Gastrocnemius medialis (tissue), 4 donors: Measurements from ENCODE around the gene AFAP1. TPM values are rescaled to one million over a fixed set of nuclear protein-coding genes. Genes with fewer than 3 reads are reported as not detected.

Experiments used
- ATAC-seq, 2 donors: fragments of 150-250 bp; one replicate each; pipeline ENCODE4 v1.9.1; 2016
- DNase-seq, 2 donors: peaks; one replicate each; pipeline ENCODE4 v3.0.0-alpha.2; 2019
- H3K27ac ChIP-seq, 4 donors: fragments of 200-600 bp; sonication (generic); 1 replicate in 1 of 4; 2 replicates in 3 of 4; pipeline ENCODE4 v1.5.1; 2016 to 2018; ENCODE audit warnings: mild to moderate bottlenecking in 2 of 4, moderate library complexity in 1 of 4
- H3K27me3 ChIP-seq, 3 donors: fragments of 200-600 bp; sonication (generic) in 2 of 3; 1 replicate in 1 of 3; 2 replicates in 2 of 3; pipeline versions ENCODE4 v1.5.1 to v1.6.0; 2016 to 2019; ENCODE audit warnings: mild to moderate bottlenecking in 1 of 3, moderate library complexity in 1 of 3
- H3K36me3 ChIP-seq, 2 donors: fragments of 200-600 bp; sonication (generic) in 1 of 2; one replicate each; pipeline ENCODE4 v1.5.1; 2017 to 2018
- H3K4me1 ChIP-seq, 2 donors: fragments of 200-600 bp; sonication (generic) in 1 of 2; one replicate each; pipeline ENCODE4 v1.5.1; 2016 to 2017; ENCODE audit warnings: mild to moderate bottlenecking in 2 of 2
- H3K4me3 ChIP-seq, 4 donors: fragments of 200-600 bp; sonication (generic) in 3 of 4; 1 replicate in 1 of 4; 2 replicates in 3 of 4; pipeline ENCODE4 v1.5.1; 2016 to 2019; ENCODE audit warnings: mild to moderate bottlenecking in 2 of 4
- H3K9me3 ChIP-seq, 3 donors: fragments of 200-600 bp; sonication (generic) in 2 of 3; 1 replicate in 1 of 3; 2 replicates in 2 of 3; pipeline ENCODE4 v1.5.1; 2016 to 2019
- POLR2A ChIP-seq, 2 donors: fragments of 450-650 bp; IDR thresholded peaks; one replicate each; pipeline ENCODE4 v1.6.1; 2017; ENCODE audit warnings: antibody characterized with exemption in 2 of 2, mild to moderate bottlenecking in 2 of 2, moderate library complexity in 2 of 2
- in situ Hi-C, 4 donors: fragments of 200-750 bp; cut with MboI; loops; one replicate each; pipeline versions ENCODE4 v1.15.0 to v1.8.0; 2017; ENCODE audit warnings: low sequenced_read_pairs in 4 of 4
- intact Hi-C: fragments of 100-400 bp; cut with DNase I; formaldehyde crosslinking; loops from one replicate; pipeline ENCODE4 v1.15.1; 2023; ENCODE audit warnings: low total_unique reads
- total RNA-seq, 4 donors: library from RNA; depleted of rRNA; stranded (reverse); fragments of >200 nt; gene quantifications; one replicate each; pipeline versions ENCODE4 v1.1.0 to v1.2.3, GENCODE V29; 2016
- TF ChIP-seq, protein P1 (sequence below), 5 experiments: fragments of 450-650 bp in 3 of 5; fragments of 200-600 bp in 2 of 5; sonication (generic) in 2 of 5; IDR thresholded peaks in 4 of 5; conservative IDR thresholded peaks in 1 of 5; 1 replicate in 4 of 5; 2 replicates in 1 of 5; pipeline ENCODE4 v1.5.1; 2016 to 2019; ENCODE audit warnings: antibody characterized with exemption in 5 of 5, mild to moderate bottlenecking in 3 of 5, moderate library complexity in 3 of 5

AFAP1 gene
- total RNA-seq, 4 donors from 2014 or later: 1.5 to 8.6 (median 3.5) TPM

DNA sequence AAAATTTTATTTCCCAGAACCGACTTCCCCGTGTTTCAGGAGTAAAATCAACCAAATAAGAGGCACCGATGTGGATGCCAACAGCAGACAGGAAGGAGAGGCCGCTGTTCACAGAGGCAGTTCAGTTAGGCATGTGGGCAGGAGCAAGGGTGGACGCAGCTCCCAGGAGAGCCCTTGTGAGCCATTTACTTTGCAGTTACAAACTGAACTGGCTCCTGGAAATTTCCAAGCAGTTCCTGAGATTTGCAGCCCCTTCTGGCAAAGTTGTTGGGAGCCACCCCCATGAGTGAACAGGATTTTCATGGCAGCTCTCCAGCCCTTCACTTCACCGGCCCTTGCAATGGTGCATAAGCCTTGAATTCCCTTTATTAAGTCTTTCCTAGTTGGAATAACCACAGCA, 189.1 kb downstream of the AFAP1 start:
- Histone ChIP-seq H3K27ac (no peak overlapping the region), H3K36me3 (no peaks in the 10 kb centered on the region), H3K9me3 (no peaks in the 10 kb centered on the region), H3K4me3 (no peak overlapping the region), H3K4me1 (no peaks in the 10 kb centered on the region), H3K27me3 (peaks cover 0 to 4% (median 0%) of the 10 kb centered on the region in 3 donors)
- DNase-seq (no peak), ATAC-seq (no peak)
- in situ Hi-C loops: no loop called here
- intact Hi-C loops: no loop called here
- TF ChIP-seq POLR2A (IDR thresholded peaks at IDR 0.05): no peak
- TF ChIP-seq, protein P1, sequence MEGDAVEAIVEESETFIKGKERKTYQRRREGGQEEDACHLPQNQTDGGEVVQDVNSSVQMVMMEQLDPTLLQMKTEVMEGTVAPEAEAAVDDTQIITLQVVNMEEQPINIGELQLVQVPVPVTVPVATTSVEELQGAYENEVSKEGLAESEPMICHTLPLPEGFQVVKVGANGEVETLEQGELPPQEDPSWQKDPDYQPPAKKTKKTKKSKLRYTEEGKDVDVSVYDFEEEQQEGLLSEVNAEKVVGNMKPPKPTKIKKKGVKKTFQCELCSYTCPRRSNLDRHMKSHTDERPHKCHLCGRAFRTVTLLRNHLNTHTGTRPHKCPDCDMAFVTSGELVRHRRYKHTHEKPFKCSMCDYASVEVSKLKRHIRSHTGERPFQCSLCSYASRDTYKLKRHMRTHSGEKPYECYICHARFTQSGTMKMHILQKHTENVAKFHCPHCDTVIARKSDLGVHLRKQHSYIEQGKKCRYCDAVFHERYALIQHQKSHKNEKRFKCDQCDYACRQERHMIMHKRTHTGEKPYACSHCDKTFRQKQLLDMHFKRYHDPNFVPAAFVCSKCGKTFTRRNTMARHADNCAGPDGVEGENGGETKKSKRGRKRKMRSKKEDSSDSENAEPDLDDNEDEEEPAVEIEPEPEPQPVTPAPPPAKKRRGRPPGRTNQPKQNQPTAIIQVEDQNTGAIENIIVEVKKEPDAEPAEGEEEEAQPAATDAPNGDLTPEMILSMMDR (IDR thresholded peaks at IDR 0.05 in 4 of 5, conservative IDR thresholded peaks at IDR 0.05 in 1 of 5): no peak

DNA sequence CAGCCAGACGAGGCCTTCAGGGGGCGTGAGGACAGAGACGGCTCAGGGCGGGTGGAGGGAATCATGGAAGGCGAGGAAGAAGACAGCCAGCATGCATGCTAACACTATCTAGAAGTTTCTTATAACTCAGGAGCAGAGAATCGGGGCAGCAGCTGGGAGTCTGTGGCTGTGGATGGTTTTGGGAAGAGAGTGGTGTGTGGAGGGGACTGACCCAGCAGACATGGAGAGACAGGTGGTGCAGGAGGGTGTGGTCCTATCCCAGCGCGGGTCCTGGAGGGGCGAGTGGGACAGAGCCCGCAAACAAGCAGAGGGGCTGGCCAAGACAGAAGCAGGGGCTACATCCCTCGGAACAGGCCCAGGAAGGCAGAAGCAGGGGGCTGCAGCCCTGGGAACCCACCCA, 192.1 kb downstream of the AFAP1 start:
- intact Hi-C loops: no loop called here
- Histone ChIP-seq H3K36me3 (no peaks in the 10 kb centered on the region), H3K27ac (no peak overlapping the region), H3K9me3 (no peaks in the 10 kb centered on the region), H3K27me3 (peaks cover 0 to 4% (median 0%) of the 10 kb centered on the region in 3 donors), H3K4me3 (no peak overlapping the region), H3K4me1 (no peaks in the 10 kb centered on the region)
- no peak for ATAC-seq
- TF ChIP-seq POLR2A (IDR thresholded peaks at IDR 0.05): no peak
- TF ChIP-seq, protein P1 (IDR thresholded peaks at IDR 0.05 in 4 of 5, conservative IDR thresholded peaks at IDR 0.05 in 1 of 5): no peak
- in situ Hi-C loops: no loop called here
- no peak for DNase-seq

DNA sequence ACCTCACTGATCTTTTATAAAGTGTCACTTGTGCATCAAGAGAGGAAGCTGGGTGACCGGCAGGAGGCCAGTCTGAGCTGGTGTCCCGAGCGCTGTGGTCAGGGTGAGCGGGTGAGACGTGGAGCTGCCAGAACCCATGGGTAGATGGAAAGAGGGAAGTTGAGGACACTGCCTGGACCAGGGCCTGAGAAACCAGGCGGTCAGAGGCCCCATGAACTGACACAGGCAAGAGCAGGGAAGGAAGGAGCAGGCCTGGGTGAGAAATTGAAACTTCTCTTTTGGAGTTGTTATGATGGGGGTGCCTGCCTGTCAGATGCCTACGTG, 192.6 kb downstream of the AFAP1 start:
- intact Hi-C loops (no loop called here), in situ Hi-C loops (no loop called here)
- no peak overlapping the region for H3K27ac ChIP-seq
- ATAC-seq: no peak
- H3K9me3 ChIP-seq: no peaks in the 10 kb centered on the region
- peak in 1 of 2 donors; percentile 29 for DNase-seq
- no peaks in the 10 kb centered on the region for H3K4me1 ChIP-seq
- peaks cover 0 to 4% (median 0%) of the 10 kb centered on the region in 3 donors for H3K27me3 ChIP-seq
- H3K36me3 ChIP-seq: no peaks in the 10 kb centered on the region
- no peak overlapping the region for H3K4me3 ChIP-seq
- TF ChIP-seq POLR2A (IDR thresholded peaks at IDR 0.05): no peak
- TF ChIP-seq, protein P1 (IDR thresholded peaks at IDR 0.05 in 4 of 5, conservative IDR thresholded peaks at IDR 0.05 in 1 of 5): no peak

DNA sequence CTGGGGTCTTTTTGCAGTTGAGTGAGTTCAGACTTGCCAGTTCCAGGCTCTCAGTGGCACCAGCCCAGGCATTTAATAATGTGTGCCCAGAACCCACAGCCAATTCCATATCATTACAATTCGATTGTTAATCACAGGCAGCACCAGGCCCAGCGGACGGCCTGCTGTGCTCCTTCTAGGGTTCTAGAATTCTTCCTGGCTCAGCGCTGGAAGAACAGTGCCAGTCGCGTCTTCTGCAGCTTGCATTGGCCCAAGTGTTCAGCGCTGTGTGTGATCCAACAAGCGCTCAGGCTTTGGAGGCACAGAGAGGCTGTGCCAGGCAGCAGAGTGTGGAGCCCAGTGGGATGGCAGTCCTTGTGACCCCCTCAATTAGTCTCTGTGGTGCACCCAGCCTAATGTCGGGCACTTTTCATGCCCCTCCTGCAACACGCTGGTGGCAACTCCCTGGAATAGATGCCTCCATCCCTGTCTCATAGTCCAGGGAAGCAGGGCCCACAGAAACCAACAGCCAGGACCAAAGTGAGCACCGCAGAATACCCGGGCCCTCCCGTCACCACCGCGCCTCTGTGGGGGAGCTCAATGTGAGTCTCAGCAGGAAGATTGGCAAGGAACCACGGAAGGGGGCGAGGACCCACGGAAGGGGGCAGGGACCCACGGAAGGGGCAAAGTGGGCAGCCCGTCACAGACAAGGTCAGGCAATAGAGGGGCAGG, 193.2 kb downstream of the AFAP1 start:
- intact Hi-C loops: no loop called here
- no peaks in the 10 kb centered on the region for H3K9me3 ChIP-seq
- H3K36me3 ChIP-seq: no peaks in the 10 kb centered on the region
- DNase-seq (no peak), ATAC-seq (no peak)
- H3K4me1 ChIP-seq: no peaks in the 10 kb centered on the region
- H3K27ac ChIP-seq: no peak overlapping the region
- H3K27me3 ChIP-seq: peaks cover 0 to 4% (median 0%) of the 10 kb centered on the region in 3 donors
- TF ChIP-seq, protein P1 (IDR thresholded peaks at IDR 0.05 in 4 of 5, conservative IDR thresholded peaks at IDR 0.05 in 1 of 5): no peak
- no peak for TF ChIP-seq POLR2A (IDR thresholded peaks at IDR 0.05)
- H3K4me3 ChIP-seq: no peak overlapping the region
- in situ Hi-C loops: no loop called here
